ENCODE measurements around the gene DLGAP1. TPM values are rescaled to one million over a fixed set of nuclear protein-coding genes. Genes with fewer than 3 reads are reported as not detected.

DLGAP1 gene
- total RNA-seq, 3 donors from 2014 or later = 0.96 to 17.6 (median 5.2) TPM

GRCh38 chr18:3914833-3915610 is 540.1 kb downstream of the DLGAP1 start:
- Histone ChIP-seq H3K27ac (no peak overlapping the region), H3K4me3 (no peak overlapping the region), H3K36me3 (no peaks in the 10 kb centered on the region), H3K27me3 (no peaks in the 10 kb centered on the region), H3K9me3 (no peaks in the 10 kb centered on the region), H3K4me1 (no peaks in the 10 kb centered on the region)
- TF ChIP-seq CTCF (IDR thresholded peaks at IDR 0.05) (no peak), POLR2A (IDR thresholded peaks at IDR 0.05) (no peak), POLR2AphosphoS5 (IDR thresholded peaks at IDR 0.05) (no peak)
- DNase-seq (ENCODE audit: low spot score in 2 of 2) = no peak
- intact Hi-C loops (cut with DNase I; ENCODE audit: low total_unique reads) = no loop called here

GRCh38 chr18:3914109-3914508 is 541.0 kb downstream of the DLGAP1 start:
- no peaks in the 10 kb centered on the region for H3K36me3 ChIP-seq
- DNase-seq (ENCODE audit: low spot score in 2 of 2) = no peak
- no peaks in the 10 kb centered on the region for H3K9me3 ChIP-seq
- H3K27me3 ChIP-seq = no peaks in the 10 kb centered on the region
- no peak overlapping the region for H3K27ac ChIP-seq
- intact Hi-C loops (cut with DNase I; ENCODE audit: low total_unique reads) = no loop called here
- no peak overlapping the region for H3K4me3 ChIP-seq
- no peak for TF ChIP-seq POLR2AphosphoS5 (IDR thresholded peaks at IDR 0.05)
- no peak for TF ChIP-seq POLR2A (IDR thresholded peaks at IDR 0.05)
- TF ChIP-seq CTCF (IDR thresholded peaks at IDR 0.05) = no peak
- no peaks in the 10 kb centered on the region for H3K4me1 ChIP-seq

DNA sequence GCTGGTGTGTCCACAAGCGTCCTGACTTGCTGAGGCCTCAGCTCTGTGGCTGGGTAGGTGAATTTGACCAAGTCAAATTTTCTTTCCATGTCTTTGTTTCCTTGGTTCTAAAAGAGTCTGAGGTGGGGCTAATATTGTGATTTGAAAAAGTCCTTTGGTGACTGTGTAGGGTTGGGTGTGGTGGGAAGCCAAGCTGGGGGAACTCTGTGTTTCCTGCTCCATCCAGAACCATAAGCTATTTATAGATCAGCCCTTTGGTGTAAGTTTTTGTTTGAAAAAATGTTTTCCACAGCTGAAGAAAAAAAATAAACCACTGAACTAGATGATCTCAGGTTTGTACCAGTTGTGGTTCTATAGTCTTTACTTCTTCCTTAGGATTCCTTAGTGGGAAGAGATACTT is 542.4 kb downstream of the DLGAP1 start:
- no peak for TF ChIP-seq CTCF (IDR thresholded peaks at IDR 0.05)
- no peak for TF ChIP-seq POLR2A (IDR thresholded peaks at IDR 0.05)
- no peak for TF ChIP-seq POLR2AphosphoS5 (IDR thresholded peaks at IDR 0.05)
- DNase-seq (ENCODE audit: low spot score in 2 of 2) = no peak
- intact Hi-C loops (cut with DNase I; ENCODE audit: low total_unique reads) = no loop called here
- no peaks in the 10 kb centered on the region for H3K9me3 ChIP-seq
- no peaks in the 10 kb centered on the region for H3K27me3 ChIP-seq
- H3K4me3 ChIP-seq = no peak overlapping the region
- no peak overlapping the region for H3K27ac ChIP-seq
- no peaks in the 10 kb centered on the region for H3K4me1 ChIP-seq
- H3K36me3 ChIP-seq = no peaks in the 10 kb centered on the region

- Histone ChIP-seq H3K27me3 (no peaks in the 10 kb centered on the region), H3K4me1 (no peaks in the 10 kb centered on the region), H3K36me3 (no peaks in the 10 kb centered on the region), H3K27ac (no peak overlapping the region), H3K4me3 (no peak overlapping the region), H3K9me3 (no peaks in the 10 kb centered on the region)
- DNase-seq (ENCODE audit: low spot score in 2 of 2) = no peak
- intact Hi-C loops (cut with DNase I; ENCODE audit: low total_unique reads) = no loop called here
- TF ChIP-seq POLR2A (IDR thresholded peaks at IDR 0.05) (no peak), CTCF (IDR thresholded peaks at IDR 0.05) (no peak)
Measured at GRCh38 chr18:3911413-3911812, 543.7 kb downstream of the DLGAP1 start.

DNA sequence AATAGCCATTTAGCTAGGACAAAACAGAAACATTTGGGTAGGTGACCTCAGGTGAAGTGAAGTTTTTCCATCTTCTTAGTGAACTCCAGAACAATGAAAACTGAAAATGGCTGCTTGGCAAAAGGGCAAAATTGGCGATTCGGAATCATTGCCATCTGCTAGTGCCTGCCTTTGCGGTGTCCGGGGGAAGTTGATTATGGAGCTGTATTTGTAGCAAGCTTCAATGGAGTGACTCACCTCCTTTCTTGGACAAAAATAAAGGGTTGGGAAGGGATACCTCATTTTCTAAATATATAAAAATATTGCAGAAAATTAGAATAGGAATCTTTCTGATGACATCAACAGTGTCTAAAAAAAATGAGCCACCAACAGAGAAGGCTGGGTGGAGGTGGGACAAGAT is 544.6 kb downstream of the DLGAP1 start:
- intact Hi-C loops (cut with DNase I; ENCODE audit: low total_unique reads) = no loop called here
- no peak overlapping the region for H3K27ac ChIP-seq
- H3K4me1 ChIP-seq = no peaks in the 10 kb centered on the region
- no peak overlapping the region for H3K4me3 ChIP-seq
- TF ChIP-seq POLR2A (IDR thresholded peaks at IDR 0.05) = no peak
- H3K27me3 ChIP-seq = no peaks in the 10 kb centered on the region
- H3K9me3 ChIP-seq = no peaks in the 10 kb centered on the region
- H3K36me3 ChIP-seq = no peaks in the 10 kb centered on the region
- no peak for DNase-seq (ENCODE audit: low spot score in 2 of 2)

Measured in breast epithelium (tissue), 4 donors.